Measurements from ENCODE around the gene CALHM5.
A peak's percentile ranks its signal among the peaks of the same experiment; 100 is the strongest.
"Not testable (repeated sequence)": the region's sequence is repeated elsewhere in the genome, so short reads cannot be mapped to it uniquely, and the experiment has no call there.

CALHM5 gene

GRCh38 chr6:116511424-116512110 is at the start of gene CALHM5:
CALHM5 (plus strand) TSS chr6:116511639; CDS start chr6:116511697, 58 bp downstream.
- peak; percentile 71 for DNase-seq (ENCODE audit: low spot score)

- DNase-seq (ENCODE audit: low spot score), result peak; percentile 40
Measured at GRCh38 chr6:116461932-116462885, 49.2 kb upstream of the CALHM5 start.

- DNase-seq (ENCODE audit: low spot score), result no peak
Measured at GRCh38 chr6:116463301-116463700, 48.1 kb upstream of the CALHM5 start.

- DNase-seq (ENCODE audit: low spot score), result no peak
Measured at GRCh38 chr6:116465246-116465645, 46.2 kb upstream of the CALHM5 start.

DNA sequence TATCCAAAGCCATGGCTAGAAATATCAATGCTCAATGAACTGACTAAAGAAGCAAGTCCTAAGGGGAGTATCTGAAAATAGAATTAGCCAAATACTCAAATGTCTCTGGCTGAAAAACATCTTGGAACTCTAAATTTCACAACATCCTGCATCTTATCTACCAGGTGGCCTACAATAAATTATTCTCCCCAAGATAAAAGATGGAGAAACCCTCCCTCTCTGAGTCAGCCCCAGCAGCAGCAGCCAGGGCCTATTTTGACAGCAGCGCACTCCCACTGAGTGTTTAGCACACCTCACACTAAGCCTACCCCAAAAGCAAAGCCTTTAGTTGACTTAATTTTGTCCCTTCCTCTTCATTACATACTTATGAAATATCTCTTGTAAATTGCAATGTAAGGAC is 44.3 kb upstream of the CALHM5 start:
- DNase-seq (ENCODE audit: low spot score), result no peak

DNA sequence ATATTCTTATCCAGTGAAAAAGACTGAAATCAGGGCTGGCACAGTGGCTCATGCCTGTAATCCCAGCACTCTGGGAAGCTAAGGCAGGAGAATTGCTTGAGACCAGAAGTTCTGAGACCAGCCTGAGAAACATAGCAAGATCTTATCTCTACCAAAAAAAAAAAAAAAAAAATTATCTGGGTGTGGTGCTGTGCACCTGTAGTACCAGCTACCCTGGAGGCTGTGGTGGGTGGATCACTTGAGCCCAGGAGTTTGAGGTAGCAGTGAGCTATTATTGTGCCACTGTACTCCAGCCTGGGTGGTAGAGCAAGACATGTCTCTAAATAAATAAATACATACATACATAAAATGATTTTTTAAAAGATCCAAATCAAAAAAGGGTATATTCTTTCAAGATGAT is 43.9 kb upstream of the CALHM5 start:
- DNase-seq (ENCODE audit: low spot score), result no peak

- no peak for DNase-seq (ENCODE audit: low spot score)
Measured at GRCh38 chr6:116468293-116468692, 43.1 kb upstream of the CALHM5 start.

- DNase-seq (ENCODE audit: low spot score), result no peak
Measured at GRCh38 chr6:116471531-116471930, 39.9 kb upstream of the CALHM5 start.

GRCh38 chr6:116472706-116473105 is 38.7 kb upstream of the CALHM5 start:
- DNase-seq (ENCODE audit: low spot score), result no peak

GRCh38 chr6:116475141-116475540 is 36.3 kb upstream of the CALHM5 start:
- DNase-seq (ENCODE audit: low spot score), result no peak

GRCh38 chr6:116476002-116476678 is 35.3 kb upstream of the CALHM5 start:
- no peak for DNase-seq (ENCODE audit: low spot score)

GRCh38 chr6:116482780-116483179 is 28.7 kb upstream of the CALHM5 start:
- DNase-seq (ENCODE audit: low spot score), result no peak

DNA sequence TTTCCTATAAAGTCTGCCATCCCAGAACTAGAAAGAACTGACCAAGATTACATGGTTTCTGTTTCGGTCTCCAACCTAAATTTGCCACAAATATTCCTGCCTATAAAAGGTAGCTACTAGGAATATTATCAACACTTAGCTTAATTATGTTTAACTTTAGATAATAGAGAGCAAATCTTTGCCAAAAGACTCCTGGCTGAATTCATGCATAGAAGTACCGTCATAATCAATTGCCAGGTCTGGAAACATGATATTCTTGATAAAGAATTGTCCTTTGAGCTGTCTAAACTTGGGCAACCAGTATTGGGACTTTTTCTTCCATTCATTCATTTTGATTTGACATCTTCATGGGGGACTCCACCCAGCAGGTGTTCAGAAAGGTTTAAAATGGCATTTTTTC is 27.8 kb upstream of the CALHM5 start:
- no peak for DNase-seq (ENCODE audit: low spot score)

DNA sequence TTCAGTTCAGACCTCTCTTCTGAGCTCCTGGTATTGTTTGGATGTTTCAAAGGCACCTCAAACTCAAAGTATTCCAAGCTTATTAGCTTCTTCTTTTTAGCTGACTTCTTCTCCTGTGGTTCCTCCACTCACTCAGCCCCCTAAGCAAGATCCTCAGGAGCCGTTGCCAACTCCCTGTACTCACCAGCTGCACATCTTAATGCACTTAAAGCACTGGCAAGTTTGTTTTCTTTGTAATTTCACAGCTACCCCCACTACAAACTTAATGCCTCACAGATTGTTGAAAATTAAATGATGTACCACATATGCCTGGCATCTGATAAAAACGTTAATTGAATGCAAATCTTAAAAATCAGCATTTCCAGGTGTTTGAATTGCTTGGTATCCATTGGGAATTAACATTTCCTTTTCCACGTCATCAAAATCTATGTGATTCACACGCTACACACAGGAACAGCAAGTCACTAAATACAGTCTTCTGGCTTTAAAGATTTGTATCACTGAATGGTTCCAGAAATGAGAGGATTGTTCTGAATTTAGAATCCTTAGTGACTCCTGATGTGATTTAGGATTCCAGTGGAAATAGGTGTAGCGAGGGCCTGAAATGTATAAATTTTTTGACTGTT is 25.8 kb upstream of the CALHM5 start:
- DNase-seq (ENCODE audit: low spot score), result no peak

GRCh38 chr6:116491610-116492330 is 19.7 kb upstream of the CALHM5 start:
- no peak for DNase-seq (ENCODE audit: low spot score)

GRCh38 chr6:116492331-116493067 is 18.9 kb upstream of the CALHM5 start:
- no peak for DNase-seq (ENCODE audit: low spot score)

DNA sequence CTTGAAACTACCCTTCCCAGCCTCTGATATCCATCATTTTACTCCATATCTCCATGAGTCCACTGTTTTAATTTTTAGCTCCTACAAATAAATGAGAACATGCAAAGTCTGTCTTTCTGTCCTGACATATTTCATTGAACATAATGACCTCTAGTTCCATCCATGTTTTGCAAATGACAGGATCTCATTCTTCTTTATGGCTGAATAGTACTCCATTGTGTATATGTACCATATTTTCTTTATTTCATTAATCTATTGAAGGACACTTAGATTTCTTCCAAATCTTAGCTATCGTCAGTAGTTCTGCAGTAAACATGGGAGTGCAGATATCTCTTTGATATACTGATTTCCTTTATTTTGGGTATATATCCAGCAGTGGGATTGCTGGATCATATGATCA is 16.3 kb upstream of the CALHM5 start:
- not testable (repeated sequence) for DNase-seq (ENCODE audit: low spot score)

DNA sequence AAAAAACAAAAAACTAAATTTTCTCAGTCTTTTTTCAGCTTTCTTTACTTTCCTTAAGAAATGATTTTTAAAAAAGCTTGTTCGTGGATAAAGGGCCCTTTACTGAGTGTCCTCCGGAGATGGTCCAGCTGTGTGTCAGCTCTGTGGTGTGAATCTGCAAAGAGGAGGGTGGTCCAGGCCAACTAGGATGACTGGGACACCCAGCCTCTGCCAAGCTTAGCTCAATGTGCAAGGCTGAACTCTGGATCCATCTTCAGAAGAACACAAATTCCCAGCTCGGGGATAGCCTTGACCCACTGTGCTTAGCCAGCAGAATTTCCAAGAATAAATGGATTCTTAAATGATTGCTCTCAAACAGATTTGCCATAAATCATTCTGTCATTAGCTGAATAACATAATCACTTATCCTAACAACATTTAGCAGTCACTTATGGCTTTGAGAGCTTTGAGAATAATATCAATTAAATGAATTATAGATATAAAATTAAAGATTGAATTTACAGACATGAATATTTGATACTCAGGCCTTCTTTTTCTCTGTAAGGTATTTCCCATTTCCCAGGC is 14.2 kb upstream of the CALHM5 start:
- no peak for DNase-seq (ENCODE audit: low spot score)

GRCh38 chr6:116500969-116501433 is 10.4 kb upstream of the CALHM5 start:
- no peak for DNase-seq (ENCODE audit: low spot score)

DNA sequence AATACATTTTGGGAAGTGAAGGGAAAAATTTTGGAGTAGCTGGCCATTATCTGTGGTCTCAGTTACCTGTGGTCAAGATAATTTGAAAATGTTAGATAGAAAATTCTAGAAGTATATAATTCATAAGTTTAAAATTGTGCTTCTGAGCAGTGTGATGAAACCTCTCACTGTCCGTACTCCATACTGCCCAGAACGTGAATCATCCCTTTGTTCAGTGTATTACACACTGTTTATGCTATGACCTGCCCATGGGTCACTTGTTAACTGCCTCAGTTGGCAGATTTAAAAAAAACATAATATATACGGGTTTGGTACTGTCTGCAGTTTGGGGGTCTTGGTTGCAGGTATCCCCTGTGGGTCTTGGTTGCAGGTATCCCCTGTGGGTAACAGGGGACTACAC is 4.1 kb upstream of the CALHM5 start:
- no peak for DNase-seq (ENCODE audit: low spot score)
